WERI-Rb-1 (cell line): Measurements from ENCODE around the gene PLCD3.

ENCODE experiments used
- DNase-seq: peaks from one replicate; pipeline ENCODE4 v3.0.0-alpha.2; 2020
- H3K27ac ChIP-seq: fragments of 250-450 bp; sonication (Bioruptor Pico); 2 replicates; pipeline ENCODE4 v1.5.1; 2020; ENCODE audit warnings: mild to moderate bottlenecking, moderate library complexity
- H3K27me3 ChIP-seq: fragments of 250-450 bp; sonication (Bioruptor Pico); 2 replicates; pipeline ENCODE4 v1.5.1; 2021; ENCODE audit warnings: mild to moderate bottlenecking, low read depth, moderate library complexity; ENCODE audit not compliant: insufficient read depth, severe bottlenecking
- H3K36me3 ChIP-seq: fragments of 250-450 bp; sonication (Bioruptor Pico); 2 replicates; pipeline ENCODE4 v1.5.1; 2020; ENCODE audit warnings: mild to moderate bottlenecking, moderate library complexity
- H3K4me3 ChIP-seq: 2 replicates; pipeline ENCODE4 v1.5.1; 2011; ENCODE audit warnings: low read depth, mild to moderate bottlenecking, control low read depth, low read length
- H3K9me3 ChIP-seq: fragments of 250-450 bp; sonication (Bioruptor Pico); 2 replicates; pipeline ENCODE4 v1.5.1; 2021; ENCODE audit warnings: mild to moderate bottlenecking, moderate library complexity; ENCODE audit not compliant: severe bottlenecking
- CTCF ChIP-seq: IDR thresholded peaks from 2 replicates; pipeline ENCODE4 v1.5.1; 2011; ENCODE audit warnings: low read depth, mild to moderate bottlenecking, control low read depth, inconsistent platforms, low read length

The PLCD3 gene

GRCh38 chr17:45115871-45116270, 16.4 kb downstream of the PLCD3 start:
- Histone ChIP-seq H3K36me3 (peaks cover 9% of the 10 kb centered on the region), H3K4me3 (no peak overlapping the region), H3K27me3 (no peaks in the 10 kb centered on the region), H3K27ac (no peak overlapping the region), H3K9me3 (no peaks in the 10 kb centered on the region)
- TF ChIP-seq CTCF, result no peak
- DNase-seq, result no peak

- no peak for TF ChIP-seq CTCF
- Histone ChIP-seq H3K9me3 (no peaks in the 10 kb centered on the region), H3K27ac (no peak overlapping the region), H3K4me3 (no peak overlapping the region), H3K27me3 (no peaks in the 10 kb centered on the region), H3K36me3 (peaks cover 9% of the 10 kb centered on the region)
- DNase-seq, result no peak
Measured at GRCh38 chr17:45115015-45115625, 17.2 kb downstream of the PLCD3 start.

DNA sequence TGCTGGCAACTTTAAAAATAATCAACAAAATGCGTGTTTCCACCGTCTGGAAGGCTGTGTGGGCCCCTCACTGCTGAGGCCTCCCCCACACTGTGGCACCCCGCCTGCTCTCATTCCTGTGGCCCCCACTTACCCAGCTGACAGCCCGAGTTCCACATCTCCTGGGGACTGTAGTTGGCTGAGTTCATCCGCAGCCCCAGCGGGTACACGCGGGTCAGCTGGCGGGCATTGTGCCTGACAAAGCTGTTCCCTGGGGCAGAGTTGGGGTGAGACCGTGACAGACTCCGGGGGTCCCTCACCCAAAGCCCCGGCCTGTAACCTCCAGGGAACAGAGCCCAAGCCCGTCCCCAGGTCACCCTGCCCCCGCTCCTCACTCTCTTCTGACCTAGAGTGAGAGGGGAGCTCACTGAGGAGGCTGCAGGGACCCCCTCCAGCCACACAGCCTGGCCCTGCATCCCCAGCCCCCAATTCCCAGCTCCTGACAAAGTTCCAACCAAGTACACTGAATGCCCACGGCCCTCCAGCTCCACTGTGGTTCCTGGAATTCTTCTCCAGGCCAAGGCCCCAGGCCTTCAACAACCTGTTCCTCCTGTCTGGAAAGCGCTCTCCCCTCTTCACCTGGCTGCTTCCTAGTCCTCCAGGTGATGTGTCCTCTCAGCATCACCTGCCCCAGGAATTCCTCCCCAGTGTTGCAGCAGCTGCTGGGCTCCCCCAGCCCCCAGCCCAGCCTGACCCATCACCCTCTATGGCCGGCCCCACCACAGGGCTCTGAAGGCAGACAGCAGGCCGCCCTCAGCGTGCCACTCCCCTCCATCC, 18.0 kb downstream of the PLCD3 start:
- no peak for TF ChIP-seq CTCF
- H3K27me3 ChIP-seq, result no peaks in the 10 kb centered on the region
- H3K4me3 ChIP-seq, result no peak overlapping the region
- H3K36me3 ChIP-seq, result peaks cover 11% of the 10 kb centered on the region
- no peaks in the 10 kb centered on the region for H3K9me3 ChIP-seq
- no peak overlapping the region for H3K27ac ChIP-seq
- DNase-seq, result no peak

DNA sequence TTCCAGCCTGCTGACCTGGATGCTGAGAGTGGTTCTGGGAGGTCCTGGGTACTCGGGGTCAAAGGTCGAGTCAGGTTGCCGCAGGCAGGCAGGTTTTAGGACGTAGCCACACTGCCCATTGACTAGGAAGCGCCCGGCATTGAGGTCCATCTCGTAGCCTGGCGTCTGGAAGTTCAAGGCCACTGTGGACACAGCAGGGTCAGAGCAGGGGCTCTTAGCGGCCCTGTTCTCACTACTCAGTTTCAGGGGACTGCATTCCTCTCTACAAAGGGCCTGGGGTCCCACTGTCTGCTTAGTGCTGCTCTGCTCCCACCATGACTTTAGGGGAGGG, 18.9 kb downstream of the PLCD3 start:
- Histone ChIP-seq H3K4me3 (no peak overlapping the region), H3K27me3 (no peaks in the 10 kb centered on the region), H3K9me3 (no peaks in the 10 kb centered on the region), H3K36me3 (peaks cover 15% of the 10 kb centered on the region), H3K27ac (no peak overlapping the region)
- no peak for TF ChIP-seq CTCF
- no peak for DNase-seq

GRCh38 chr17:45112559-45113423, 19.5 kb downstream of the PLCD3 start:
- H3K27ac ChIP-seq, result no peak overlapping the region
- TF ChIP-seq CTCF, result no peak
- H3K9me3 ChIP-seq, result no peaks in the 10 kb centered on the region
- peaks cover 19% of the 10 kb centered on the region for H3K36me3 ChIP-seq
- no peak for DNase-seq
- no peak overlapping the region for H3K4me3 ChIP-seq
- H3K27me3 ChIP-seq, result no peaks in the 10 kb centered on the region
